Measurements from ENCODE around the gene NETO1. TPM values are rescaled to one million over a fixed set of nuclear protein-coding genes. Genes with fewer than 3 reads are reported as not detected.

Gene NETO1
- total and polyA plus RNA-seq, 2 experiments from 2014 or later = 10.8 to 20.7 TPM

GRCh38 chr18:72820571-72820970, 47.2 kb downstream of the NETO1 start (continued):
- TF ChIP-seq ETS1 (IDR thresholded peaks at IDR 0.05) = no peak
- no peak for TF ChIP-seq EZH2 (IDR thresholded peaks at IDR 0.05; ENCODE audit: low read depth, unreplicated experiment)
- TF ChIP-seq NANOG (IDR thresholded peaks at IDR 0.05; ENCODE audit: borderline replicate concordance) = no peak
- TF ChIP-seq ZNF114 (CRISPR knock-in tag; IDR thresholded peaks at IDR 0.05) = no peak
- no peak for TF ChIP-seq EZH2phosphoT487 (IDR thresholded peaks at IDR 0.05; ENCODE audit: unreplicated experiment)
- TF ChIP-seq ZNF331 (CRISPR knock-in tag; IDR thresholded peaks at IDR 0.05; ENCODE audit: low read depth) = no peak
- TF ChIP-seq CTCF (conservative IDR thresholded peaks at IDR 0.05; ENCODE audit: low read depth in 2 of 2) = no peak
- TF ChIP-seq POLR2AphosphoS5 (IDR thresholded peaks at IDR 0.05; ENCODE audit: low read depth) = no peak

GRCh38 chr18:72819050-72819449, 48.7 kb downstream of the NETO1 start:
- Histone ChIP-seq H3F3A (replicated peaks; ENCODE audit: low read depth) (no peaks in the 10 kb centered on the region), H3K9me2 (ENCODE audit: insufficient read depth) (peaks cover 6% of the 10 kb centered on the region; the same call in 1 of the 2 replicates), H3K79me2 (replicated peaks; ENCODE audit: insufficient read depth) (no peaks in the 10 kb centered on the region; the same call in none of the 2 replicates), H3K4me1 (ENCODE audit: insufficient read depth) (no peaks in the 10 kb centered on the region), H4K20me1 (replicated peaks; ENCODE audit: insufficient read depth) (no peaks in the 10 kb centered on the region), H3K4me3 (no peak overlapping the region), H3K27ac (ENCODE audit: low read depth) (no peak overlapping the region), H3K4me2 (no peak overlapping the region), H2AFZ (no peak overlapping the region), H3K36me3 (ENCODE audit: insufficient read depth) (no peaks in the 10 kb centered on the region), H3K27me3 (ENCODE audit: insufficient read depth) (no peaks in the 10 kb centered on the region)
- Mint-ChIP-seq H3K36me3 (ENCODE audit: low read depth) (peaks cover 3% of the 10 kb centered on the region; the same call in 2 of the 3 replicates), H3K27me3 (ENCODE audit: insufficient read depth, low read depth, poor library complexity) (peaks cover 2% of the 10 kb centered on the region), H3K9me3 (no peaks in the 10 kb centered on the region), H3K27ac (no peak overlapping the region; the same call in 1 of the 2 replicates), H3K4me1 (peaks cover 13% of the 10 kb centered on the region), H3K4me3 (no peak overlapping the region)
- ATAC-seq (no peak), DNase-seq (ENCODE audit: low spot score) (no peak)
- peak in 1 of 2 experiments; percentile 17; a peak in 1 of 4 replicates for TF ChIP-seq CTCF (conservative IDR thresholded peaks at IDR 0.05; ENCODE audit: low read depth in 2 of 2)
- no peak for TF ChIP-seq ZNF331 (CRISPR knock-in tag; IDR thresholded peaks at IDR 0.05; ENCODE audit: low read depth)

GRCh38 chr18:72811047-72811446, 56.7 kb downstream of the NETO1 start:
- peaks cover 3% of the 10 kb centered on the region; the same call in 1 of the 2 replicates for H3K4me1 ChIP-seq (ENCODE audit: insufficient read depth)
- no peak overlapping the region; the same call in 1 of the 2 replicates for H3K27ac Mint-ChIP-seq
- no peak overlapping the region for H3K27ac ChIP-seq (ENCODE audit: low read depth)
- no peak overlapping the region for H2AFZ ChIP-seq
- no peaks in the 10 kb centered on the region for H3F3A ChIP-seq (replicated peaks; ENCODE audit: low read depth)
- H3K27me3 Mint-ChIP-seq (ENCODE audit: insufficient read depth, low read depth, poor library complexity) = no peaks in the 10 kb centered on the region
- no peaks in the 10 kb centered on the region for H3K9me3 Mint-ChIP-seq
- no peaks in the 10 kb centered on the region for H3K27me3 ChIP-seq (ENCODE audit: insufficient read depth)
- ATAC-seq (no peak), DNase-seq (ENCODE audit: low spot score) (no peak)
- no peaks in the 10 kb centered on the region for H3K9me2 ChIP-seq (ENCODE audit: insufficient read depth)
- no peak overlapping the region for H3K4me3 ChIP-seq
- no peak overlapping the region for H3K4me3 Mint-ChIP-seq
- no peak overlapping the region for H3K4me2 ChIP-seq
- no peaks in the 10 kb centered on the region for H4K20me1 ChIP-seq (replicated peaks; ENCODE audit: insufficient read depth)
- no peaks in the 10 kb centered on the region for H3K79me2 ChIP-seq (replicated peaks; ENCODE audit: insufficient read depth)
- no peaks in the 10 kb centered on the region for H3K36me3 ChIP-seq (ENCODE audit: insufficient read depth)
- no peaks in the 10 kb centered on the region for H3K36me3 Mint-ChIP-seq (ENCODE audit: low read depth)
- peaks cover 16% of the 10 kb centered on the region for H3K4me1 Mint-ChIP-seq
- TF ChIP-seq ZNF331 (CRISPR knock-in tag; IDR thresholded peaks at IDR 0.05; ENCODE audit: low read depth) = no peak
- no peak for TF ChIP-seq REST (IDR thresholded peaks at IDR 0.05; ENCODE audit: unreplicated experiment)
- TF ChIP-seq ETS1 (IDR thresholded peaks at IDR 0.05) = no peak
- TF ChIP-seq EZH2 (IDR thresholded peaks at IDR 0.05; ENCODE audit: low read depth, unreplicated experiment) = no peak
- TF ChIP-seq JUNB (IDR thresholded peaks at IDR 0.05; ENCODE audit: unreplicated experiment) = no peak
- no peak for TF ChIP-seq EZH2phosphoT487 (IDR thresholded peaks at IDR 0.05; ENCODE audit: unreplicated experiment)

Data from GM23338 (cell line).